ENCODE results near the gene NUAK2.

Gene NUAK2

GRCh38 chr1:205337481-205337880, 15.9 kb upstream of the NUAK2 start:
- no peak for DNase-seq (ENCODE audit: low read depth, low spot score)
- CTCF ChIA-PET = interaction anchor here (1.0 to 28.6 kb wide), 12 partner anchors 9 to 295 kb away, joined by 3 to 2093 read pairs (median 32); partner anchors contain the start of genes KLHDC8A and NUAK2
- POLR2A ChIA-PET = no interaction called here
- H3K4me3 ChIP-seq (ENCODE audit: low read depth, low read length) = no peak overlapping the region
- no peak for TF ChIP-seq CTCF (IDR thresholded peaks at IDR 0.05; ENCODE audit: insufficient read depth, low read length, missing control alignments)

DNA sequence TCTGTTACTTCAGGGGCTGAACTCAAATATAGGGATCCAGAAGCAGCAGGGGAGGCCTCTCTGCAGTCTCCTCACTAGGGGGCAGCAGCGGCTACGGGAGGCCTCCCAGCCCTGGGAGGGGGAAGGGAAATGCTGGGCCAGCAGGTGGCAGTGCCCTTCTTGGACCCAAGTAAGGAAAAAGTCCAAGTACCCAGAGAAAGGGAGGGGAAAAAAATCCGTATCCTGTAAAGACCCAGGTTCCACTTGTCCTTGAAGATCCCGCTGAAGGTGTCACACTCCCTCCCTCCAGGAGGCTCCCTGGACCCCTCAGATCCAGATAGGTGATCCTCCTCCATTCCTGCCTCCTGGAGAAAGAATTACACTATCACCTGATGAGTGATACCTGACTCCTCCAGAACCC, 14.1 kb upstream of the NUAK2 start:
- H3K4me3 ChIP-seq (ENCODE audit: low read depth, low read length) = no peak overlapping the region
- POLR2A ChIA-PET = no interaction called here
- DNase-seq (ENCODE audit: low read depth, low spot score) = no peak
- TF ChIP-seq CTCF (IDR thresholded peaks at IDR 0.05; ENCODE audit: insufficient read depth, low read length, missing control alignments) = peak; percentile 99
- CTCF ChIA-PET = interaction anchor here (0.6 to 28.6 kb wide), 40 partner anchors 9 to 252 kb away, joined by 3 to 2093 read pairs (median 4); partner anchors contain the start of genes KLHDC8A, NUAK2 and TMEM81

- H3K4me3 ChIP-seq (ENCODE audit: low read depth, low read length) = no peak overlapping the region
- ChIA-PET CTCF (interaction anchor here (0.6 to 28.6 kb wide), 14 partner anchors 11 to 192 kb away, joined by 3 to 2093 read pairs (median 5); no protein-coding TSS in a partner anchor), POLR2A (interaction anchor here (0.7 kb wide), 1 partner anchor 22 kb away, joined by 3 read pairs; no protein-coding TSS in a partner anchor)
- no peak for TF ChIP-seq CTCF (IDR thresholded peaks at IDR 0.05; ENCODE audit: insufficient read depth, low read length, missing control alignments)
- no peak for DNase-seq (ENCODE audit: low read depth, low spot score)
These were observed 10.7 kb upstream of the NUAK2 start for GRCh38 chr1:205332015-205332791.

DNA sequence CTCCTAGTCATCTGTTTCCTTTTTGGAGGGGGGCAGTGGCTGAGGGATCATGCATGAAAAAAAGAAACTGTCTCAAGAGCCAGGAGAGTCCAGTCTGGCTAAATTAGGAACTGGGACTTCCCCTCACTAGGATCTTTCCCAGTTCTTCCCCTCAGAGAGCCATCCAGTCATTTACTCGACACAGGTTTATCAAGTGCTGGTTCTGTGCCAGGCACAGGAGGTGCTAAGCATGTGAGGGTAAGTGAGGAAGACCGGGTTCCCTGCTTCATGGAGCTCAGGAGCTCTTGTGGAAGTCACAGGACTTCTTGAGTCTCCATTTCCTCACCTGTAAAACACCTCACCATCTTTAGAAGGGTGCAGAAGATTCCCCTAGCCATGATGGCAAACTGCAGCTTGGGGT, 8.6 kb upstream of the NUAK2 start:
- ChIA-PET CTCF (interaction anchor here (1.0 to 28.6 kb wide), 9 partner anchors 7 to 213 kb away, joined by 3 to 2093 read pairs (median 8); partner anchors contain the start of gene NUAK2), POLR2A (no interaction called here)
- H3K4me3 ChIP-seq (ENCODE audit: low read depth, low read length) = no peak overlapping the region
- DNase-seq (ENCODE audit: low read depth, low spot score) = no peak
- no peak for TF ChIP-seq CTCF (IDR thresholded peaks at IDR 0.05; ENCODE audit: insufficient read depth, low read length, missing control alignments)

DNA sequence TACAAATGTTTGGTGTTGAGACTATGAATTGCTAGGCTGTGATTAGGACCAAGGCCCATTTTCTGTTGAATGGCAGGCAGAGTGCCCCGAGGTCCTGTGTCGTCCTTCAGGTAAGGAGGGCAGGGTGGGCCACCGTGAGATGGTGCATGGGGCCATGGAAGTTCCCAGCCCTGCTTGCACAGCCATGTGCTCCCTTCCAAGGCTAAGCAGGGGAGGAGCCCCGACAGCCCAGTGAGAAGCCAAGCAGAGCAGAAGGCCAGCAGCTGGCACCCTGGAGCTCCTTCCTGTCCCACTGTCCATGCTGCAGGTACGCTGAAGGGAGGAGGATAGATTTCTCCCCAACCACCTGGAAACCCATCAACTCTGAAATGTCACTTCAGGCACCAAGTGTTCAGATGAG, 8.2 kb upstream of the NUAK2 start:
- POLR2A ChIA-PET = no interaction called here

More for the DNA sequence above, 8.2 kb upstream of the NUAK2 start:
- H3K4me3 ChIP-seq (ENCODE audit: low read depth, low read length) = no peak overlapping the region
- no peak for TF ChIP-seq CTCF (IDR thresholded peaks at IDR 0.05; ENCODE audit: insufficient read depth, low read length, missing control alignments)
- CTCF ChIA-PET = interaction anchor here (1.0 to 28.6 kb wide), 9 partner anchors 8 to 214 kb away, joined by 3 to 2093 read pairs (median 8); partner anchors contain the start of gene NUAK2
- no peak for DNase-seq (ENCODE audit: low read depth, low spot score)

Data from AG04449 (cell line).